Measurements from ENCODE around the gene ENOPH1. TPM values are rescaled to one million over a fixed set of nuclear protein-coding genes. Genes with fewer than 3 reads are reported as not detected.
"Not testable (repeated sequence)": the region's sequence is repeated elsewhere in the genome, so short reads cannot be mapped to it uniquely, and the experiment has no call there.

The ENOPH1 gene
- 10 to 100 TPM; 46.8 to 89.8 (median 65.4) TPM for polyA plus RNA-seq (ENCODE audit: insufficient read length in 4 of 4)

- peak; percentile 89 to 93 (median 91) for DNase-seq (ENCODE audit: low read depth in 4 of 4, low spot score in 3 of 4)
Measured at GRCh38 chr4:82430193-82430963, at the start of gene ENOPH1, which contains the start of gene HNRNPDL. Gene ENOPH1, plus strand, starts transcription at chr4:82430590. Its CDS starts 240 bp downstream, at chr4:82430830. Gene HNRNPDL, minus strand, starts transcription at chr4:82430462. Its CDS starts 772 bp downstream, at chr4:82429690.

GRCh38 chr4:82380831-82381230 lies 49.6 kb upstream of the ENOPH1 start:
- no peak for DNase-seq (ENCODE audit: low read depth in 4 of 4, low spot score in 3 of 4)

- no peak for DNase-seq (ENCODE audit: low read depth in 4 of 4, low spot score in 3 of 4)
Measured at GRCh38 chr4:82381235-82381634, 49.2 kb upstream of the ENOPH1 start.

- DNase-seq (ENCODE audit: low read depth in 4 of 4, low spot score in 3 of 4), result no peak
Measured at GRCh38 chr4:82381661-82382296, 48.6 kb upstream of the ENOPH1 start.

- DNase-seq (ENCODE audit: low read depth in 4 of 4, low spot score in 3 of 4), result no peak
Measured at GRCh38 chr4:82382751-82383150, 47.6 kb upstream of the ENOPH1 start.

- DNase-seq (ENCODE audit: low read depth in 4 of 4, low spot score in 3 of 4), result not testable (repeated sequence)
Measured at GRCh38 chr4:82386312-82386711, 44.1 kb upstream of the ENOPH1 start.

- DNase-seq (ENCODE audit: low read depth in 4 of 4, low spot score in 3 of 4), result no peak
Measured at GRCh38 chr4:82388405-82388804, 42.0 kb upstream of the ENOPH1 start.

GRCh38 chr4:82390061-82390460 lies 40.3 kb upstream of the ENOPH1 start:
- not testable (repeated sequence) for DNase-seq (ENCODE audit: low read depth in 4 of 4, low spot score in 3 of 4)

- DNase-seq (ENCODE audit: low read depth in 4 of 4, low spot score in 3 of 4), result no peak
Measured at GRCh38 chr4:82394896-82395295, 35.5 kb upstream of the ENOPH1 start.

- no peak for DNase-seq (ENCODE audit: low read depth in 4 of 4, low spot score in 3 of 4)
Measured at GRCh38 chr4:82397527-82397926, 32.9 kb upstream of the ENOPH1 start.

GRCh38 chr4:82398263-82398662 lies 32.1 kb upstream of the ENOPH1 start:
- no peak for DNase-seq (ENCODE audit: low read depth in 4 of 4, low spot score in 3 of 4)

GRCh38 chr4:82401600-82401999 lies 28.8 kb upstream of the ENOPH1 start:
- no peak for DNase-seq (ENCODE audit: low read depth in 4 of 4, low spot score in 3 of 4)

- no peak for DNase-seq (ENCODE audit: low read depth in 4 of 4, low spot score in 3 of 4)
Measured at GRCh38 chr4:82402196-82402775, 28.1 kb upstream of the ENOPH1 start.

GRCh38 chr4:82403725-82404124 lies 26.7 kb upstream of the ENOPH1 start:
- DNase-seq (ENCODE audit: low read depth in 4 of 4, low spot score in 3 of 4), result no peak

- DNase-seq (ENCODE audit: low read depth in 4 of 4, low spot score in 3 of 4), result not testable (repeated sequence)
Measured at GRCh38 chr4:82415061-82415460, 15.3 kb upstream of the ENOPH1 start.

- DNase-seq (ENCODE audit: low read depth in 4 of 4, low spot score in 3 of 4), result no peak
Measured at GRCh38 chr4:82415922-82416365, 14.4 kb upstream of the ENOPH1 start.

- DNase-seq (ENCODE audit: low read depth in 4 of 4, low spot score in 3 of 4), result no peak
Measured at GRCh38 chr4:82419451-82419850, 10.9 kb upstream of the ENOPH1 start.

- no peak for DNase-seq (ENCODE audit: low read depth in 4 of 4, low spot score in 3 of 4)
Measured at GRCh38 chr4:82421796-82422560, 8.4 kb upstream of the ENOPH1 start.

GRCh38 chr4:82422616-82423015 lies 7.8 kb upstream of the ENOPH1 start:
- no peak for DNase-seq (ENCODE audit: low read depth in 4 of 4, low spot score in 3 of 4)

- DNase-seq (ENCODE audit: low read depth in 4 of 4, low spot score in 3 of 4), result no peak
Measured at GRCh38 chr4:82423245-82424054, 6.9 kb upstream of the ENOPH1 start.

Measured in left renal pelvis (tissue), 4 donors.